NCI-H748 treated with DMSO at 0.1 percent for 48 hours (cell line): ENCODE data around the gene GON4L.
"Not testable (repeated sequence)": the region's sequence is repeated elsewhere in the genome, so short reads cannot be mapped to it uniquely, and the experiment has no call there.

ENCODE experiments used
- DNase-seq: peaks from one replicate; lab custom pipeline; 2025; lab: John Stamatoyannopoulos, UW

The GON4L gene, protein sequence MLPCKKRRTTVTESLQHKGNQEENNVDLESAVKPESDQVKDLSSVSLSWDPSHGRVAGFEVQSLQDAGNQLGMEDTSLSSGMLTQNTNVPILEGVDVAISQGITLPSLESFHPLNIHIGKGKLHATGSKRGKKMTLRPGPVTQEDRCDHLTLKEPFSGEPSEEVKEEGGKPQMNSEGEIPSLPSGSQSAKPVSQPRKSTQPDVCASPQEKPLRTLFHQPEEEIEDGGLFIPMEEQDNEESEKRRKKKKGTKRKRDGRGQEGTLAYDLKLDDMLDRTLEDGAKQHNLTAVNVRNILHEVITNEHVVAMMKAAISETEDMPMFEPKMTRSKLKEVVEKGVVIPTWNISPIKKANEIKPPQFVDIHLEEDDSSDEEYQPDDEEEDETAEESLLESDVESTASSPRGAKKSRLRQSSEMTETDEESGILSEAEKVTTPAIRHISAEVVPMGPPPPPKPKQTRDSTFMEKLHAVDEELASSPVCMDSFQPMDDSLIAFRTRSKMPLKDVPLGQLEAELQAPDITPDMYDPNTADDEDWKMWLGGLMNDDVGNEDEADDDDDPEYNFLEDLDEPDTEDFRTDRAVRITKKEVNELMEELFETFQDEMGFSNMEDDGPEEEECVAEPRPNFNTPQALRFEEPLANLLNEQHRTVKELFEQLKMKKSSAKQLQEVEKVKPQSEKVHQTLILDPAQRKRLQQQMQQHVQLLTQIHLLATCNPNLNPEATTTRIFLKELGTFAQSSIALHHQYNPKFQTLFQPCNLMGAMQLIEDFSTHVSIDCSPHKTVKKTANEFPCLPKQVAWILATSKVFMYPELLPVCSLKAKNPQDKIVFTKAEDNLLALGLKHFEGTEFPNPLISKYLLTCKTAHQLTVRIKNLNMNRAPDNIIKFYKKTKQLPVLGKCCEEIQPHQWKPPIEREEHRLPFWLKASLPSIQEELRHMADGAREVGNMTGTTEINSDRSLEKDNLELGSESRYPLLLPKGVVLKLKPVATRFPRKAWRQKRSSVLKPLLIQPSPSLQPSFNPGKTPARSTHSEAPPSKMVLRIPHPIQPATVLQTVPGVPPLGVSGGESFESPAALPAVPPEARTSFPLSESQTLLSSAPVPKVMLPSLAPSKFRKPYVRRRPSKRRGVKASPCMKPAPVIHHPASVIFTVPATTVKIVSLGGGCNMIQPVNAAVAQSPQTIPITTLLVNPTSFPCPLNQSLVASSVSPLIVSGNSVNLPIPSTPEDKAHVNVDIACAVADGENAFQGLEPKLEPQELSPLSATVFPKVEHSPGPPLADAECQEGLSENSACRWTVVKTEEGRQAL (N-terminal part only)

DNA sequence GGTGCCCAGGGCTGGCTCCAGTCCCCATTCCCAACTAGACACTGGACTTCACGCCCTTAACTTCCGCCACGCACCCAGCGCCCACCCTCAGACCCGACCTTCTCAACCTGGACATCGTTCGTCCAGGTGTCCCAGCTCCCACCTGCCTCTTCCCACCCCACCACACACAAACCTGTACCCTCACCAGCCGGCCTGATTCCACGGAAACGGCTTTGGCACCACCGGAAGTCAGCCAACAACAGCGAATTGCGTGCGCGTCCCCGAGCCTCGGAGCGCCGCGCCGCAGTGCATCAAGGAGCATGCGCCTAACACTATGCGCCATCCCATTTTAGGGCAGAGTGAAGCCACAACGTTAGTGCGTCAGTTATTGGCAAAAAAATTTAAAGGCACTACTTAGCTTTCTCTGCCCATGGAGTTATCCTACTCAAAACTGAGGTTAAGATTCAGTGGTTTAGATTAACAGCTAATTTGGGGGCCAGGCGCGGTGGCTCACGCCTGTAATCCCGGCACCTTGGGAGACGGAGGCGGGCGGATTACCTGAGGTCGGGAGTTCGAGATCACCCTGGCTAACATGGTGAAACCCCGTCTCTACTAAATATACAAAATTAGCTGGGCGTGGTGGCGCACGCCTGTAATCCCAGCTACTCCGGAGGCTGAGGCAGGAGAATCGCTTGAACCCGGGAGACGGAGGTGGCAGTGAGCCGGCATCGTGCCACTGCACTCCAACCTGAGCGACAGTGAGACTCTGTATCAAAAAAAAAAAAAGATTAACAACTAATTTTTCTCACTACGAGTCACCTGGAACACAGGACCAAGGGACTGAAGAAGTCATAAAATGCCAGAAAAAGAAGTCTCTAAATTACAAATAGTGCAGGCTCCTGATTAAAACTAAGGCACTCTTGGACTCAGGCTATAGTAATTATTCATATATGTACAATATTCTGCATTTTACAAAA is at the start of gene GON4L:
TSS of gene GON4L (minus strand) at position 240 of the 956 bp plus-strand sequence. CDS start 3,434 bp downstream, outside the sequence.
- DNase-seq = peak; percentile 90

DNA sequence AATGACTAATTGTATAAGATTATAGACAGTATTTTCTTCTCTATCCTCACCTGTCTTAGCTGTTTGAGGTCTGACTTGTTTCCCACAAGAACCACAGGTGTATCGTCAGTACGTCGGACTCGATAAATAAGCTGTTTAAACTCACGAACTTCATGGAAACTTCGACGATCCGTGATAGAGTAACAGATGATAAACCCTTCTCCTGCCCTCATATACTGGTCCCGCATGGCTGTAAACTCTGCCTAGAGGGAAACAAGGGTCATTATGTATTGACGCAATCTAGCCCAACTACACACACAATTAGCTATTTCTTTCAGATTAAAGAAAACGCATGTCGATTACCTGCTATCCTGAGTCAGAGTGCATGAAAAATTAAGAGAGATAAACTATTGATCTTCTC is 47.2 kb upstream of the GON4L start:
- DNase-seq = no peak

DNA sequence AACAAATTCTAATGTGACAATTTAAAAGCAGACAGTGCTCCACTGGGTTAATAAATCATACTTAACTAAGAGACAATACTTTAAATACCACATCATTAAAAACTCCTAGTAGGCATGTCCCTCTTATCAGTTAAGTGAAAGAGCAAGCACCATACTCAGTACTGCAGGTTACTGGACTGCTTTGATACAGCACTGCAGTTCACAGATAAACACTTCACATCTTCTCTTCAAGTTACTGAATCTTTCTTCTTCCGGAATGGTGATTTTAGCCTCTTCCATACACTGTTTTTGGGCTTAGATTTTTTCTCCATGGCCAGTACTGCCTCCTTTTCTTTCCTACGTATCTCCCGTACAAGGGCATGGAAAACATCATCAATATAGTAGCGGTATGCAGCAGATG is 43.1 kb upstream of the GON4L start:
- no peak for DNase-seq

DNA sequence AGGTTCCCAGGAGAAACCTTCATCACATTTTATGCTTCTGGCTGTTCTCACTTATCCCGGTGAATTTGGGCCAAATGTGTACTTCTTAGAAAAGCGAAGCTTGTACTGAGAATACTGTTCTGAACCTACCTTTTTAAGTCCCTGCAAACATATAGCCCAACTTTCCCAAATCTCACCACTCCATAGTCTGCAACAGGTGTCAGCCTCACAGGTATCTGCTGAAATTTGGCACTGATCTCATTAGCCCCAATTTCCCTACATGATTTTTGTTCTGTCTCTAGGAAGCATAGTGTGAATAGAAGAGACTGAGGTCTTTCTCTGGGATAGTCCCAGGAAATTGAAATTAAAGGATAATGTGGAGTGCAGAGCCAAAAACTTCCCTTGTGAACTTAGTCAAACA is 42.7 kb upstream of the GON4L start:
- no peak for DNase-seq

DNA sequence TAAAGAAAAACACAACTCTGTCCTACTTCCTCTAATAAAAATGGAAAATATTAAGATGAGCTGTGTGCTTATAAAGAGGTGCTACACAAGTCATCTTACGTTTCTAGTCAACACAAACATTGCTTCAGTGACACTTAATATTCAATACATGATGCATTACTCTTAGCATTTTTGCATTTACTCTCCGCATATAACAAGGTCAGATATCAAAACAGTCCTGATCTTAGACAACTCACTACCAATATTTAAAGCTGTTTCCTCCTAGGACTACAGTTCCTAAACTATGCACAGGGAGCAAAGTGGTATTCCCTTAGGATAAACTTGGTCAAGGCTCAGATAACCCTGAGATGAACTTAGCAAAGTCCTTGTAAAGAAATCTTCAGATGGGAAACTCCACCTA is 41.9 kb upstream of the GON4L start:
- no peak for DNase-seq

DNA sequence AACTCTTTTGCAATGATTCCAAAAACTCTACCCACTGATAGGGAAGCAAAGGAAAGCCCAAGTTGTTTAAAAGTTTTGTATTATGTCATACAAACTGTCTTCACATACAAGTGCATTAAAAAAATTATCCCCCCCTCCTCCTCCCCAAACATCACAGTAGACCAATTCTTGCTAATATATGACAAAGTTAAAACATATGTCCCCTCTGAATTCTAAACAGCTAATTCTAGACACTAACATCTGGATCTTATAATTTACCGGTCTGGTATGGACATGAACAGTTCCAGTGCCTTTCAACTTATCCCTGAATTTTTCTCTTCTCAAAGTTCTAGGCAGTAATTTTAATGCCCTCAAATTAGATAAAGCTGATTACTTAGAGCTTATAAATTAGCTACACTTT is 40.7 kb upstream of the GON4L start:
- DNase-seq = no peak

DNA sequence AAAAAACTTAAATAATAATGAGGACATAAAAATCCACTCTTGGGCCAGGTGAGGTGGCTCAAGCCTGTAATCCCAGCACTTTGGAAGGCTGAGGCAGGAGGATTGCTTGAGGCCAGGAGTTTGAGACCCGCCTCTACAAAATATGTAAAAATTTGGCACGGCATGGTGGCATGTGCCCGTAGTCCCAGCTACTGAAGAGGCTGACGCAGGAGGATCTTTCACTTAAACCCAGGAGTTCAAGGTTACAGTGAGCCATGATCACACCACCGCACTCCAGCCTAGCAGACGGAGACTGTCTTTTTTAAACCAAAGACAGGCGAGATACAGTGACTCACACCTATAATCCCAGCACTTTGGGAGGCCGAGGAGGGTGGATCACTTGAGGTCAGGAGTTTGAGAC is 39.5 kb upstream of the GON4L start:
- DNase-seq = not testable (repeated sequence)

DNA sequence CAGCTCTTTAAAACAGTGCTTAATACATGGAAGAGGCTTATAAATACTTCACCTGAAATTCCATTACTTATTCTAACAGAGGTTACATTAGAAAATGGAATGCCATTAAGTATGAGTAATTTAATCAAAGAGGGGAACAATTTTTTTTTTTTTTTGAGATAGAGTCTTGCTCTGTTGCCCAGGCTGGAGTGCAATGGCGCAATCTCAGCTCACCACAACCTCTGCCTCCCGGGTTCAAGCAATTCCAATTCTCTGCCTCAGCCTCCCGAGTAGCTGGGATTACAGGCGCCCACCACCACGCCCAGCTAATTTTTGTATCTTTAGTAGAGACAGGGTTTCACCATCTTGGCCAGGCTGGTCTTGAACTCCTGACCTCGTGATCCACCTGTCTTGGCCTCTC is 38.6 kb upstream of the GON4L start:
- DNase-seq = not testable (repeated sequence)

DNA sequence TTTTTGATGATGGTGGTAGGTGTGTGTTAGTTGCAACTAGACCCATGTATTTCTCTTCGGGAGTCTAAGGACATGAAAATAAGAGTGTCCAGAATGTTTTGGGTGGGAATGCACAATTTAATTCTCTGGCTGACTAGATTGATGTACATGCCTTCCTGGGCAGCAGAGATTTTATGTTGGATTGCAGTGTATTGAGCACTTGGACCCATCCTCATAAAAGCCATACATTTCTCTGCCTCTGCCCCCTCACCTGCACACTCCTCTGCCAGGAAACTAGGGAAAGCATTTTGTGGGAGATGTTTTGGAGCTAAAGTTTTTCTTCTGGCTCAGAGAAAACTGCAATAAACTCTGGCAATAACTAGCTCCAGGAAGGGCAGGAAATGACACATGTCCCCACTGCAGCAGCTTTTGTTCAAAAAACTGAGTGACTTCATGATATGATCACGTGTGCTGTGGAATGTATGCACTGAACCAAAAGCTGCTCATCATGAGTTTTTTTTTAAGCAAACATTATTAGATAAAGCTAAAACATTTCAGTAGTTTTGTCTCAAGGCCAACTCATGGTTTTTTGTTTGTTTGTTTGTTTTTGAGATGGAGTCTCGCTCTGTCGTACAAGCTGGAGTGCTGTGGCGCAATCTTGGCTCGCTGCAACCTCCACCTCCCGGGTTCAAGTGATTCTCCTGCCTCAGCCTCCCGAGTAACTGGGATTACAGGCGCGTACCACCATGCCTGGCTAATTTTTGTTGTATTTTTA is 36.6 kb upstream of the GON4L start:
- DNase-seq = no peak

DNA sequence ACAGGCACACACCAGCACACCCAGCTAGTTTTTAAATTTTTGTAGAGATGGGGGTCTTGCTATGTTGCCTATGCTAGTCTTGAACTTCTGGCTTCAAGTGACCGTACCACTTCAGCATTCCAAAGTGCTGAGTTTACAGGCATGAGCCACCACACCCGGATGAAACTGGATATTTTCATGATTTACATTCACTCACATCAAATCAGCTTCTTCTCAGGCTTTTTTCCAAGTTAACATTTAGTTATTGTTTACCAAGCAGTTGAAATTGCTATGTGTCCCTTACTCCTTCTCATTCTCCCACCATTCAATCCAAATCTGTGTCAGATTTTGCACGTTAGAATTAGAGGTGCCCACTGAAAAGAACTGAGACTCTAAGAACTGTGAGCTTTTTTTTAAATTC is 35.8 kb upstream of the GON4L start:
- no peak for DNase-seq

DNA sequence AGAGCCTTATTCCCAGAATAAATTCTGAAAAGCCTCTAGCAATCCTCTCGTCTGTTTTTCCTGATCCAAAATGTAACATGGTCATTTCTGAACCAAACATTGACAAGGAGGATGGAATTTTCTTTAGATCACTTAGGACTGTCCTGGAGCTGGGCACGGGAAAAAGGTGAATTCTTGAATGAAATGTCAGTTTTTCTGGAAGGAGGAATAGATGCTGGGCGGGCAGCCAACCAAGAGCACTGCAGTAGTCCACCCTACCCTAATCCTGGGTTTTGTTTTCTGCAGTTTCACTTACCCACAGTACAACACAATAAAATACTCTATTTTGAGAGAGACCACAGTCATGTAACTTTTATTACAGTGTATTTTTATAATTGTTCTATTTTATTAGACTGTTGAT is 33.2 kb upstream of the GON4L start:
- no peak for DNase-seq

DNA sequence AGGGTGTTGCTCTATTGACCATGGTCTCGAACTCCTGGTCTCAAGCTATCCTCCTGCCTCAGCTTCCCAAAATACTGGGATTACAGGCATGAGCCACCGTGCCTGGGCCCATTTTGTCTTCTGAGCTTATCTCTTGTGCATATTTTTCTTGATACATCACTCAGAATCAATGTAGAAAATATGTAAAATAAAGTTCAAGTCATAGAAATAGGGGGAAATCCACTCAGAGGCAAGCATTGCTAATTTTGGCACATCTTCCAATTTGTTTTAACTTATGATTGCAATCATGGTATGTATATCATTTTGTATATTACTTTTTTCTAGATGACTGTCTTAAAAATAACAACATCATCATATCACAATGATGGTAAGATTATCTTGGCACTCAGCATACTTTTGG is 32.6 kb upstream of the GON4L start:
- DNase-seq = no peak

DNA sequence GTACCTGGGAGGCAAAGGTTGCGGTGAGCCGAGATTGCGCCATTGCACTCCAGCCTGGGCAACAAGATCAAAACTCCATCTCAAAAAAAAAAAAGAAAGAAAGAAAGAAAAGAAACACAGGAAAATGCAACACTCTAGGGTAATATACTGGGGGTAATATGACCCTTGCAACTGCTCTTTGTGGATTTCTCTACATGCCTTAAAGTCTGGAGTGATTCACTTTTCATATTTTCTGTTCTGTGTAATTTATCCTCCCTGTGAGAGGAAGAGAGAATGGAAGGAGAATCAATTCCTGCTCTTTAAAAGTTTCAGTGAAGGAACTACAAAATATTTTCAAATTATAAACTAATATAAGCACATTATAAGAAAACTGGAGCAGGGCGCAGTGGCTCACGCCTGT is 31.5 kb upstream of the GON4L start:
- DNase-seq = no peak

DNA sequence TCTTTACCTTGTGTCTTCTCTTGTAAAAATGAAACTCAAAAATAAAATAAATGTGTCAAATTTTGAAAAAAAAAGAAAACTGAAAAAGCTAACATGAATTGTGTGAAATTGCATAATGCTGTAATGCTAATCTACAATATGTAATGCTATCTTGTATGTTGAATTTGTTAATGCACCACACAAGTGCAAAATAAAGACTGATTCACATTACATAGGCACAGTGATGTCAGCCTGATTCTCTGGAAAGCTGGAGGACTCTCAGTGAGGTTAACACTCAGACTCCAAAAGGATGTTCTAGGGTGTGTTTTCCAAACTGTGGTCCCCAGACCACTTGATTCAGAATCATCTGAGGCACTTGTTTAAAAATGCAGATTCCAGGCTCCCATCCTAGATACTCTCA is 28.0 kb upstream of the GON4L start:
- no peak for DNase-seq

DNA sequence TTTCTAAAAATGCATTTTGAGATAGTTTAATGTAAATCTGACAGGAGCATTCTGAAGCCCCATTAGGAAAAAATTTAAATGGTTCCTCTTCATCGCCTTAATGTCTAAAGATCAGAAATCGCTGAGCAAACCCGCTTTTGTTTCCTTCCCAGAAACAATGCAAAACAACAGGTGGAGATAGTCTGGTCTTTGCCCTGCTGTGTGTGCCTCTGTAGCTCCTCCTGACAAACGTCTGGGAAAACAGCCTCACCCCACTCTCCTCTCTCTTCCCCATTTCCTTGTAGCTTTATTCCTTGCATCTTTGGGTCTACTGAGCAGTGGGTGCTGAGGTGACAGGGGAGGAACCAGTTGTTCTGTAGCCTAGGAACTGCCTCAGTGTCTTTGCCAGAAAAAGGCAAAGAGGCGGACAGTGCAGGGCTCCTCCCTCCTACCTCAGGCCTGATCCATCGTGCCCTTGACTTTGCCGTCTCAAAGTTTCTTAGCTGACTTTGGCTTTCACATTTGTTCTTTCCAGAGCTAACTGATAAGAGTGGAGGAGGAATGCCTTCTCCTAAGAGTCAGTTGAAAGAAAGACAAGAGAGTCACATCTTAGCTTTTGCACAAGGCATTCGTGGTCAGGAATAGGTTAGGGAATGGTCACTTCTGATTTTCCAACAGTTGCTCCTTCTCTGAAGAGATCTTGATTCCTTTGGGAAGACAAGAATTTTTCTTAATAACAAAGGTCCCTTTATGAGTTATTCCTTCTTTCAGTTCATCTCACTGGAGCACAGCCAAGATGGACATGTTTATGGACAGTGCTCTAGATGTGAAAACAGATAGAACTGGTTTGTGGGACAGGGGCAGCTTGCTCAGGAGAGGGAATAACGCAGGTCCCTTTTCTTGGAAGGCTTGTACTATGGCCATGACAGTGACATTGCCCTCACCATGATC is 27.3 kb upstream of the GON4L start:
- no peak for DNase-seq

DNA sequence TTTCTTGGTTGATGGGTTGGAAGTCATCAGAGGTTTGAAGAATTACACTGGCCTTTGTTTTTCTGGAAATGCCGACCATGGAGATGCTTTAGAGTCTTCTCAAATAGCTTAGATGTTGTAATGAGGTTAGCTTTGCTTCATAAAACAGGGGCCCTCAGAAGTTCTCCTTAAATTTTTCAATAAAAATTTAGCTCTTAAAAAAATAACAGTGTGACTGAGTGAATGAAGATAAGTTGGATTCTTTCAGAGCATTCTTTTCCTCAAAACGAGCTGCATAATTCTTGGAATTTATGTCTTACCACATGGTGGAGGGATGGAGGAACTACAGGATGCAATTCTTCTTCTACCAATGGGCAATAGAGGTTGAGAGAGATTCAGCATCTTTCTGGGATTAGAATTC is 25.8 kb upstream of the GON4L start:
- DNase-seq = no peak

DNA sequence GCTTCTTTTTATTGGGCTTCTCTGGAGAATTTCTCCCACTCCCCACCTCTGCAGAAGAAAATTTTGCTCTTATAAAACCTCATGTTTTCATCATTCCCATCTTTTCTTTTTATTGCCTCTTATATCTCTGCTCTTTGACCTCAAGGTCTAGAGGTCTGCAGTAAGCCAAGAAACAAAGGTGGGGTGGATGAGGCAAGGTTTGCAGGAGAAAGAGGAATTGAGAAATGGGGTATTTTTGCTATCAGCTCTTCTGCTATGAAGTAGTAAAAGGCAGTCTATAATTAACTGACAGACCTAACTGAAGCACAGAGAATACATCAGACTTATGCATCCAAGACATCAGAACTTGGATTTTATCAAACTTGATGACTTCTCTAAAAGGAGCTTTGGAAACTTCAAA is 25.2 kb upstream of the GON4L start:
- no peak for DNase-seq

DNA sequence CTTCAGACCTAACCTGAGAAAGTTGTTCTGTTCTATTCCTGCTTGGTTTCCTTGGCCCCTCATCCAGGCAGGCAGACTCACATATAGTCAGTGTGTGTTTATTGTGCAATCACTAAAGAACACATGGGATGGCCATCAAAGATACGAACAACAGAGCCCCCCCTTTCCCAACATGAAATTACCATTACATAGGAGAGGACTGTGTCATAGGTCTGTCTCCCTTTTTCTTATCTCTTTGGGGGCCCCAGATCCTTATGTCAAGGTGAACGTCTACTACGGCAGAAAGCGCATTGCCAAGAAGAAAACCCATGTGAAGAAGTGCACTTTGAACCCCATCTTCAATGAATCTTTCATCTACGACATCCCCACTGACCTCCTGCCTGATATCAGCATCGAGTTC is 23.9 kb upstream of the GON4L start:
- no peak for DNase-seq

DNA sequence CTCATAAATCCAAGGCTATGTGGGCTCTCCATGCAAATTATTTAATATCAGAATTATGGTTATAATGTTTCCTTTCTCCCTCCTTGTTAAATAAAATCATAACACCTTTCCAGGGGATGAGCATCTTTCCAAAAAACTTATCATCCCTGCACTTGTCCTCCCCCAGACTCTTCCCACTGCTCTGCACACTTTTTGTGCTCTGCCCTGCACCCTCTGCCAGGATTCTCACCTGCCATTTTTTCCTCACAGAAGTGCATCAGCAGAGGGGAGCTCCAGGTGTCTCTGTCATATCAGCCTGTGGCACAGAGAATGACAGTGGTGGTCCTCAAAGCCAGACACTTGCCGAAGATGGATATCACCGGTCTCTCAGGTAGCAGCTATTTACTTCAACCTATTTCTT is 23.2 kb upstream of the GON4L start:
- DNase-seq = no peak
